HG02759 (cell line): Measurements from ENCODE around the gene FADS2.
A peak's percentile ranks its signal among the peaks of the same experiment; 100 is the strongest.

Experiments used
- ATAC-seq: cut with Tn5 transposase; IDR thresholded peaks from one replicate; pipeline ENCODE4 v1.9.1; 2021; ENCODE audit warnings: mild to moderate bottlenecking, moderate library complexity; ENCODE audit not compliant: unreplicated experiment

Gene FADS2

DNA sequence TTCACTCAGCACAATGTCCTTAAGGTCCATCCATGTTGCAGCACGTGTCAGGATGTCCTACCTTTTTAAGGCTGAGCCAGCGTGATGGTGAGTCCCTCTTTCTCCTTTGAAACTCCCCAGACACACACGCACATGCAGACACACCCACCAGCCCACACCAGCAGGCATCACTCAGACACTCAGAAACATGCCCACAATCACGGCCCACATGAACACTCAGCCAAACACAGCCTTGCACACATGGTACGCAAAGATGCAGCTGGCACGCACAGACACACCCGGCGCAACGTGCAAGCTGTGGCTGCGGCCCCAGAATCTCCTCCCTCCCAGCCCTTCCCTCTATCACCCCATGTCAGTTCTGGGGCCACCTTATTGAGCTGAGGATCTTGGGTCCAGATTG is 55.2 kb downstream of the FADS2 start:
- no peak for ATAC-seq

DNA sequence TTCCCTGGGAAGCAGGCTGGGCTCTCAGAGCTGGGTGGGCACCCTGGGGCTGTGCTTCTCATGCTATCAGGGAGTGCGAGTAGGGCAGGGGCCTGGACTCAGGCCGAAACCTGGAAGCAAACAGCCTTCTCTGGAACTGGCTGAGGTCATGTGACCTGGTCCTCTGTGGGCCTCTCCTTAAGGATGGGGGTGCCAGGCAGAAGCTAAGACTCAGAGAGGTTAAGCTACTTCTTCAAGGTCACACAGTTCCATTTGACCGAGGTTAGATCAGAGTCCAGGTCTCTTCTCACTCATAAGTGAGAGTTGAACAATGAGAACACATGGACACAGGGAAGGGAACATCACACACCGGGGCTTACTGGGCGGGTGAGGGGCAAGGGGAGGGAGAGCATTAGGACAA is 55.8 kb downstream of the FADS2 start:
- no peak for ATAC-seq

DNA sequence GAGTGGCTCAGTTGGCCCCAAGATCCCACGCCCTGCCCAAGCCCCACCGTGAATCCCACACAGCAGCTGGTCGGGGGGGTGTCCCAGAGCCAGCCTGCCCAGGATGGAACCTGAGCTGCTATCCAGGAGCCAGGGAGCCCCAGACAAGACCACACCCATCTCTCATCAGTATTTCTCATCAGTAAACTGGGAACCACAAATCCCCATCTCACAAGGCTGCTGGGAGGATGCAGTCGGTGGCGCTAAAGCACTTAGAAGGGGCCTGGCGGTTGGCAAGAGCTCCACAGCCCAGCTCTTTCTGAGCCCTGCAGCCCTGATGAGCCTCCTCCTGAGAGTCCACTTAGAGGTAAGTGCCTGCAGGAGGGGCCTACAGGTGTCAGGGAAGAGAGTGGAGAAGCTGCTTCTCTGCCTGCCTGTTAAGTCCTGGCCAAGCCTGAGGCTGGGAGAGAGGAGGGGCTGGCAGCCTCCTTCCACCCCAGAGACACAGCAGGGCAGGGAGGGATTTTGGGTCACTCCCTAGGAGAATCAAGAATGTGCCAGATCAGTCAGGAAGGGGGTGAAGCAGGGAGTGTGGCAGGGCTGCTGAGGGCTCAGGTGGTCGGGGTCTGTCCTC is 57.2 kb downstream of the FADS2 start:
- ATAC-seq = no peak

DNA sequence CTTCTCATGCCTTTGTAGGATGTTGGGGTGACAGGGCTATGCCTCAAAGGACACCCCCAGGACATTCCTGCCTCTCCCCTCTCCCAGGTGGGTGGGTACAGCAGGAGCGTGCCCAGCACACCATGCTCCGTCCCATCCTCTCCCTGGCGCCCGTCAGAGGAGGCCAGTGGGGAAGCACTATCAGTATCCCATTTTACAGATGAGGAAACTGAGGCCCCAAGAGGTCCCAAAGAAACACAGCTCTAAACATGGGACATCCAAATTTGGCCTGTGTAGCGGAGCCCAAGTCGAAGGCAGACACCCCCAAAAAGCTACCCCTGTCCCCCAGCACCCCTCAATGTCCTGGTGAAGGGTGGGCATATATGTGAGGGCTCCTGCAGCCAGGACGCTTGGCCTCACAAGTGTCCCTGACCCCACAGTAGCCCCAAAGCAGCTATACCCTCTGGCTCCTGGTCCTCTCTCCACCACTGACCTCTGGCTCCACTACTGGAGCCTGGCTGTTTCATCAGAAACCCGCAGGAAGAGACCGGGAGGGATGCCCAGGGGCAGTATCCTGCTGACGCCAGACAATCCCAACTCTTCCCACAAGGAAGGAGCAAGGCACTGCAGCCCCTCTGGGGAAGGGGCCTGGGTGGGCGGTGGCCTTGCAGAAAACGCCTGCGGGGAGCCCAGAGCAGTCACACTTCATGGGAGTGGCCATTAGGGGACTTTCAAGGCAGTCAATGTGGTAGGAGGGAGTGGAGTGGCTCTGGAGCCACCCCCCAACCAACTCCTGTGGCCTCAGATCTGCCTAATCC is 57.9 kb downstream of the FADS2 start:
- no peak for ATAC-seq

DNA sequence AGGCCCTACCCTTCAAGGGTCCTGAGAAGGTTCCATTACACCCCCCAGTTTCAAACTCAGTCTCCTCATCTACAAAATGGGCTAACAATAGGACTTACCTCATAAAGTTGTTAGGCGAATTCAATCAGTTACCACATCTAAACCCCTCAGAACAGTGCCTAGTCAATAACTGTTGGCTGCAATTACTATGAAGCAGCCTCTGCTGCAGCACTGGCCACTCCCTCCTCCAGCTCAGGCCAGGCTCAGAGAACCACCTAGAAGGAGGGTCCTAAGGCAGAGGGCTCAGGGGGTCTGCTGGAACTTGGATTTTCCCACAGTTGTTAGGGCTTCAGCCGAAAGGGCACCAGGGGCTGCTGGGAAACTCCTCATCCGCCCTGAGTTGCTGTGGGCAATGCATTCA is 58.5 kb downstream of the FADS2 start:
- no peak for ATAC-seq

DNA sequence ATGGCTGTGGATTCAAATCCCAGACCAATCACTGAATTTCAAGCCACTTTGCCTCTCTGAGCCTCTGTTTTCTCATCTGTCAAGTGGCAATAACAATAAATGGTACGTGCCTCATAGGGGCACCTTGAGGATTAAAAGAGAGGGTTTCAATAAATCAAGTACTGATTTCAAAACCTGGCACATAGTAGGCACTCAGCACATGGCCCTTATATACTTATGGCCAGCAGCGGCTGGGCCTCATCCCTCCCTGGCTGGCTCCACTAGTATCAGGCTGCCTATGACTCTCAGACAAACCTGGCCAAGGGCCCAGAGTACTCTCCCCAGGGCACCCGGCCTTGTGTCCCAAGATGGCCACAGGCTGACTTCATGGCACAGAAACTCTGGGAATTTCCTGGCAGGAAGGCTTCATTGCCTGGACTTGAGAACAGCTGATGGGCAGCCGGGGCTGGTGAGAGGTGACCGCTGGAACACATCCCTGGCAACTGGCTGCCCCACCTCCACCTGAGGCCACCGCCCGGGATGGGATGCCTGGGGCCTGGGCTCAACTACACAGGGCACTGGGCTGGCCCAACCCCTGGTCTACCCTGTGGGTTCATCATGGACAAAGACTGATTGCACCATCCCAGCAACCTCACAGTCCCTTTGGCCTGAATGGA is 59.9 kb downstream of the FADS2 start:
- ATAC-seq = no peak

DNA sequence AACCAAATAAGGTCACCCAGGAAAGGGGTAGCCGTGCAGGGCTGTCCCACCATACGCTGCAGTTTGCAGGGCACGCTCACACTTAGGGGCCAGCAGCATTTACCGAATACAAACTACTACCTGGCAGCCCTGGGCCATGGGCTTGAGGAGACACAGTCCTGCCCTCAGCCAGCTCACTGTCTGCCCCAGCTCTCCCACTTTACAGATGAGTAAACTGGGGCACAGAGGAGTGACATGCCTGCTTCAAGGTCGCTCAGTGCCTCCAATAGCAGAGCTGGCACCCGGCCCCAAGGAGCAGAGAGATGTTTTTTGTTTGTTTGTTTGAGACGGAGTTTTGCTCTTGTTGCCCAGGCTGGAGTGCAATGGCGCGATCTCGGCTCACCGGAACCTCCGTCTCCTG is 60.5 kb downstream of the FADS2 start:
- ATAC-seq = no peak

DNA sequence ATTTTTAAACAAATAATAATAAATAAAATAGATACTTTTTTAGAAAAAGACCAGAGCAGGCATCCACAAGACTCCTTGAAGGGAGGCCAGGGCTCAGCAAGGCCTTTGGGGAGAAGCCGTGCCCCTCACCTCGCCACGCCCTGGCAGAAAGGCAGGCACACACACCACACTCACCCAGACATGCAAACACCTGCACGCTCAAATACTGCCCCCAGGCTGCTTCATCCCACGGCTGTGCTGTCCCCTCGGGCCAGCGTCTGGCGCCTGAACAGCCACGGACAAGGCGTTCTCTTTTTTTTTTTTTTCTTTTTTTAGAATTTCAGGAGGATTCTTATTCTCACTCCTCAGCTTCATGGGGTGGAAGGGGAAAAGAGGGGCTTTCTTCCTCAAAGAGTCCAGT is 61.7 kb downstream of the FADS2 start:
- no peak for ATAC-seq

DNA sequence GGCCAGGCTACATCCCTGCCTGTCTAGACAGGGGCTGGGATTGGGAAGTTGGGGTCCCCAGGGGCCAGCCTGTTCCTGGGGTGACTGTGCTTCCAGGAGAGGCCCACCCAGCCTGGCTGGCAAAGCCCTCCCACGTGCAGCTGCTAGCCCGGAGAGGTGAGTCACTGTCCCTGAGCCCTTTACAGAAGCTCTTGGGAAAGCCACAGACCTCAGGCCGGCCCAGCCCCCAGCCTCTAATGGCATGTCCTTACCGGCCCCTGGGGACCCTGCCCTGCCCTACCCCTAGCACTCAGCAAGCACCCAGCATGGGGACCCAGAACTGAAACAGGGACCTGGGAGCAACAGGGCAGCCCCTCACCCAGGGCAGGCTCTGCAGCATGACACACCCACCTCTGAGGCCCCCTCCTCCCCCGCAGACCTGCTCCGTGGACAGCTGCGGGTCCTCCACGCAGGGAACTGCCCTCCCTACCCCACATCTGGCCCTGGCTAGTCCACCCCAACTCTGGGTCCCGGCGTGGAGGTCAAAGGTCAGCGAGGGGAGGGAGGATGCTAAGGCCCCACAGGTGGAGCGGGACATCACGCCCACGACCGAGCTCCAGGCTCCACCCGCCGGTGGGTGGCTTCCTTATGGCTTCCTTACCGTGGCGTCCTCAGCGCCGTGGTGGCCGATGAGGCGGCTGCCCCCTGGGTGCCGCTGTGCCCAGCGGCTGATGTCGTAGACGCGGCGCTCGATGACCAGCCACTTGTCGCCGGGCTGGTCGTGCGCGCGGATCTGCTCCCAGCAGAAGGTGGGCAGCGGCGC is 62.6 kb downstream of the FADS2 start:
- peak; percentile 33 for ATAC-seq

DNA sequence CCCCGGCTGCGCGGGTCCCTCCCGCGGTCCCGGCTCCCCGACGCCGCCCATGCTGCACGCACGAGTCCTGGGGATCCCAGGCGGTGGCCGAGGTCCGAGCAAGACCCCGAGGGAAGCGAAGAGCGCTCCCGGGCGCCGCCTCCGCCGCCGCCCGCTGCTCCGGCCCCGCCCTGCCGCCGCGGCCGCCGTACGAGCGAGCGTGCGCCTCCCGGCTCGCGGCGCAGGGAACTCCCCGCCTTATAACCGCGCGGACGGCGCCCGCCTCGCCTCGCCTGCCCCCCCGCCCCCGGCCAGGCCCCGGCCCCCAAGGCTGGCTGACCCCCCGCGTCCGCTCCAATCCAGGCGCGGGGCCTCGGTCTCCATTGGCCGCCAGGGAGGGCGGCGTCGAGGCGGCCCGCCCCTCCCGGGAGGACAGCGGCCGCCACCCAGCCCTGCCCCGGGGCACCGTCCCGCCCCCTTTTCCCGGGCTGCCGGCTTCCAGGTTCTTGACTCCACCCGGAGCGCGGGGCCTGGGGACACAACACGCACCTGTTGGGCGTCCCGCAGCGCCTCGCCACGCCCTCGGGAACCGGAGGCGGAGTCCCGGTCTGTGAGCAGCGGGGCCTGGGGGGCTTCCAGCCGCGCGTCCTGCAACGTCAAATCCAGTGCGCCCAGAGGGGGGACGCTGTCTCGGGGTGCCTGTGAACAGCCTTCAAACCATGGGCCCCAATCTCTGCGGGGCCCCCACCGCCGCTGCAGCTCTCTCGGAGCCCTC is 63.4 kb downstream of the FADS2 start, which contains the start of gene FADS3:
Gene FADS3, minus strand, starts transcription at position 215 of the 754 bp plus-strand sequence. Its CDS starts 164 bp downstream, at position 51.
- ATAC-seq = peak; percentile 71

DNA sequence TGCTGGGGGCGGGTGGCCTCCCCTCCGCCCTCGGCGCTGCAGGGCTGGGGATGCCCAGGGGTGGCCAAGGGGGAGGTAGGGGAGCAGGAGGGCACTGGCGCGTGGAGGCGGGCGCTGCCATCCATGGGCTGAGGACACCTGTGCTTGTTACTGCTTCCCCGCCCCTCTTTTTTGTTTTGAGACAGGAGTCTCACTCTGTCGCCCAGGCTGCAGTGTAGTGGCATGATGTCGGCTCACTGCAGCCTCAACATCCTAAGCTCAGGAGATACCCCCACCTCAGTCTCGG is 63.9 kb downstream of the FADS2 start:
- peak; percentile 36 for ATAC-seq

DNA sequence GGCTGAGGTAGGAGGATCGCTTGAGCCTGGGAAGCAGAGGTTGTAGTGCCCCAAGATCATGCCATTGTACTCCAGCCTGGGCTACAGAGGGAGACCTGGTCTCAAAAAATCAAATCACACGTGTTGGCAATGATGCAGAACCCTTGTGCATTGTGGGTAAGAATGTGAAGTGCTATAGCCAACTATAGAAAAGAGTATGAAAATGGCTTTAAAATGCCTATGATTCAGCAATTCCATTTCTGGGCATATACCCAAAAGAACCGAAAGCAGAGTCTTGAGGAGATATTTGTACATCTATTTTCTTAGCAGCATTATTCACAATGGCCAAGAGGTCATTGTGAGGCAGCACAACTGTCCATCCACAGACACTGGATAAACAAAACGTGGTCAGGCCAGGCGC is 65.9 kb downstream of the FADS2 start:
- no peak for ATAC-seq

DNA sequence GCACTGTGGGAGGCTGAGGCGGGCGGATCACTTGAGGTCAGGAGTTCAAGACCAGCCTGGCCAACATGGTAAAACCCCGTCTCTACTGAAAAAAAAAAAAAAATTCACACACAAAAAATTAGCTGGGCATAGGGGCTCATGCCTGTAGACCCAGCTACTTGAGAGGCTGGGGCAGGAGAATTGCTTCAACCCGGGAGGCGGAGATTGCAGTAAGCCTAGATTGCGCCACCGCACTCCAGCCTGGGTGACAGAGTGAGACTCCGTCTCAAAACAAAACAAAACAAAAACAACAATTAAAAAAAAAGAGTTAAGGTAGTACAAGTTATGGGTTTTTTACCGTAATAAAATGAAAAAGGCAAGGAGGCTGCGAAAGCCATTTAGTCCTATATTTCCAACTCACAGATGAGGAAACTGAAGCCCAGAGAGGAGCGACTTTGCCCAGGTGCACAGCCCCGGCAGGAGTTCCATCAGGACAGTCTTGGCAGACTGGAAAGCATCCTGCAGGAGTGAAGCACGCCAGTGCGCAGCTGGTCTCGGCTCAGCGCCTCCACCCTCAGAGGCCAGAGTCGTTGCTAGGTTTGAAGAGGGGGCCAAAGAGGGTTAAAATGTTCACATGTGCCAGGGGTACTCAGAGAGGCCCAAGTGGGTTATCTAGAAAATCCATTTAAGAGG is 67.1 kb downstream of the FADS2 start:
- ATAC-seq = no peak

DNA sequence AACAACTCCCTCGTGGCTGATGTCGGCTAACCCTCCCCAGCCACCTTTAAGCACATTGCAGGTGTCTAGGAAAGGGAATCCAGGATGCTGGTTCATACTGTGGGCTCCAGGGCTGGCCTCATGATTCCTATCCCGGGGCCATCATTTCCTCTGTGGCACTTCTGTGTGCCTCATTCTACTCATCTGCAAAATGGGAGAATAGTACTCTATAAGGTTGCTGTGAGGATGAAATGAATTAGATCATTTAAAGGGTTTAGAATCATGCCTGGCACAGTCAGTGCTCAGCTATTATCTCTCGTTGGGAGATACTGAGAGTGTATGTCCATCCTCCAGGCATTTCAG is 67.6 kb downstream of the FADS2 start:
- ATAC-seq = no peak

DNA sequence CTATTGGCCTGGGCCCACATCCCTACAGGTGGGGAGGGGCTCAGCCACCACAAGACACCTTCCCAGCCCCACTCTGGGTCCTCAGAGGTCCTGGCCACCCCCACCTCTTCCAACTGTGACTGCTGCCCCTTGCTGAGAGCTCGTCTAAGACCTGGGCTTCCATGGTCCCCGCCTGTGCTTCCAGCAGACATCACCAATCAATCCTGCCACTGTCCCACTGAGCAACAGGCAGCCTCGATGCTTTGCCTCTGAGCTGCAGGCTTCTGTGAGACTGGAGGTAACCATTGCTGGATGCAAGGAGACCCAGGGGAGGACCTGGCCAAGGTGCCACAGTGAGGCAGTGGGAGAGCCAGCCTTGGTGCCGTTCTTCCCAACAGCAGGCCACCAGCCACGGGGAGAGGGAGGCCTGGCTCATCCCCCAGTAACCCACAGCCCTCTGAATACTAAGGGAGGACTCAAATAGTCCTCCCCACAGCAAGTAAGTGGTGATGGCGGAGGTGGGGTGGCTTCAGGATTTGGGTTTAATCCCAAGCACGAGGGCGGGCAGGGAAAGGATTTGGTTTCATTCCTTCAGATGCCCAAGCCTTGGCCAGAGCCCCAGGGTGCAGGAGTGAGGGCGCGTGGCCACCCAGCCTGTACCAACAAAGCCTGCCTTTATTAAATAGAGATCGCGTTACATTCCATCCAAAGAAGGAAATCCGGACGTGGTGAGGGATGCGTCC is 68.7 kb downstream of the FADS2 start:
- ATAC-seq = no peak

DNA sequence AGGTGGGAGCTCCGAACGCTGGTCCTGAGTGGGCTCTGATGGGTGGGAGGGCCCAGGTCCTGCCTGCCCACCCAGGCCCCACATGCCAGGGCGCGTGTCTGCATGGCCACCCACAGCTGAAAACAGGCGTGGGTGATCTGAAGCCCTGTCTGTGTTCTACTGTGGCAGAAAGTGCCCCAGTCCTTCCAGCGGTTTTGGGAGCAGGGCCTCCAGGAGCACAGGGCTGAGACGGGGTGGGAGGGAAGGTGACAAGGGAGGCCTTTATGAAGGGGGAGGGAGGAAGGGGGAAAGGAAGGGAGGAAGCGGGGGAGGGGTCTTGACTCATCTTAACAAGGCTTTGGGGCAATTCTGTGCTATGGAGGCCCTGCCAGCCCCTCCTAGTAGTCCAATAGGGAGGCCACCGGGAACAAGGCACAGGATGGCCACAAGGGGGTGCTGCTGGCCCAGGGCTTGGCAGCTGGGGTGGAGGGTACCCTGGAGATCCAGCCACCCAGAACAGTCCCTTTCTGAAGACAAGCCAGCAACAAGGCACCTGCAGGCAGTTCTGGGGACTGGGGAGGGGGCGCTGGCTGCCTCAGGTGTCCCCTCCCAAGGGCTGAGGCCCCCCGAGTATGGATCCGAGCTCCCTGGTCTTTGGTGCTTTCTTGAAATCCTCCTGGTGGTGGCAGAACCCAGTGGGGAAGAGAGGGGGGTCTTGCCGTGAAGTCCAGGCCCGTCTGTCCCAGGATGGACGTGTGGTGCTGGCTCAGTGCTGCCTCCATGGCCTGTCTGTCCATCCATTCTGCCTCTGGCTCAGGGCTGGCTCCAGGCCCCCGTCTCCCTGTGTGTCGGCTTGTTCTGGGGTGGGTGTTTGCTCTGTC is 69.5 kb downstream of the FADS2 start:
- ATAC-seq = peak; percentile 39

DNA sequence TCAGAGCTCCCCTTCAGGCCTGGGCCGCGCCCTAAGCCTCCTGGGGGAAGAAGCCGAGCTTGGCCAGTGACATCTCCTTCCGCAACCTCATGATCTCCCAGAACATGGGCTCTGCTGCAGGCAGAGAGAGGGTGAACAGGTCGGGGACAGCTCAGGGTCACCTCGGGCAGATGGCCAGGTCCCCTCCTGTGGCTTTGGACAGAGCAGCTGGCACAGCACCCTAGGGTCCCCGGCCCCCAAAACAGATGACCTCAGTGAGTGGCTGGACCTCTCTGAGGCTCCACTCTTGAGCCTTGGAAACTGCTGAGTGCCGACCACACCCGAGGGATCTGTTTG is 70.1 kb downstream of the FADS2 start:
- ATAC-seq = no peak

DNA sequence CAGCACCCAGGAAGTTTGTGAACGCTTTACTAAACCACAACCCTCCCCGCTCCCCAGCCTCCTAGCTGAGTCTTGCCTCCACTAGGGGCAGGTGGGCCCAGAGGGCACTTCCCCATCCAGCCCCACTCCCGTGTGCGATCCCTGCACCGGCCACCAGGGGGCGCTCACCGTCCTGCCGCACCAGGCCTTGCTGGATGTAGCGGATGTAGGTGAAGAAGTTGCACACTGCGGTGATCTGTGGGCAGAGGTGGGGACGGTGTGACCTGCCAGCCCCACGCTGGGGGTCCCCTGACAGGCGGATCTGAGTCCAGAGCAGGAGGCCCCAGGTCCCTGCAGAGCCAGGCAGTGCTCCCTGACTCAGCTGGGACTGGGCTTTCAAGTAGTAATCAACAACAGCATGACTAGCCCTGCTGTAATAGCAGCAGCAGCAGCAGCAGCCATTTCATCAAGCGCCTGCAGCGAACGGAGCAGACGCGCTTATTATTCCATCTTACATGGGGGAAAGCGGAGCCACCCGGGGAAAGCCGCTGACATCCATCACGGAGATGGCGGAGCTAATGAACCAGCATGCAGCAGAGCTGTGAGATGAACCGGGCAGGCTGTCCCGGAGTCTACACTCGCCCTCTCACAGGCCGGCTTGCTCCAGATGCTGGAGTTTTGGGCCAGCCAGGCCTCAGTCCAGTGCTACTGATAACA is 71.2 kb downstream of the FADS2 start:
- peak; percentile 78 for ATAC-seq
